Right ventricle myocardium superior (tissue), 1 donor: ENCODE measurements around the gene PTPRE. TPM values are rescaled to one million over a fixed set of nuclear protein-coding genes. Genes with fewer than 3 reads are reported as not detected.
A peak's percentile ranks its signal among the peaks of the same experiment; 100 is the strongest.

Source experiments
- ATAC-seq: fragments of 200-7000 bp; cut with Tn5 transposase; one replicate; pipeline ENCODE4 v1.9.1; 2020; ENCODE audit warnings: mild to moderate bottlenecking; ENCODE audit not compliant: poor library complexity
- DNase-seq: peaks from one replicate; pipeline ENCODE4 v3.0.0-alpha.2; 2020
- intact Hi-C: fragments of 100-400 bp; cut with DNase I; formaldehyde crosslinking; loops from one replicate; pipeline ENCODE4 v1.11.2; 2022
- total RNA-seq: library from RNA; stranded (reverse); fragmentation: NEBNext Ultra II Directional; extraction: Animal tissue kit (Norgen Biotek cat#: 25700); gene quantifications from one replicate; pipeline ENCODE4 v1.2.1, GENCODE V29; 2021
- donor health status: DM: no; HTN: yes; CAD: no; lungs with severe emphysema.

Gene PTPRE
- total RNA-seq, 1 donor from 2014 or later, result 16.0 TPM

DNA sequence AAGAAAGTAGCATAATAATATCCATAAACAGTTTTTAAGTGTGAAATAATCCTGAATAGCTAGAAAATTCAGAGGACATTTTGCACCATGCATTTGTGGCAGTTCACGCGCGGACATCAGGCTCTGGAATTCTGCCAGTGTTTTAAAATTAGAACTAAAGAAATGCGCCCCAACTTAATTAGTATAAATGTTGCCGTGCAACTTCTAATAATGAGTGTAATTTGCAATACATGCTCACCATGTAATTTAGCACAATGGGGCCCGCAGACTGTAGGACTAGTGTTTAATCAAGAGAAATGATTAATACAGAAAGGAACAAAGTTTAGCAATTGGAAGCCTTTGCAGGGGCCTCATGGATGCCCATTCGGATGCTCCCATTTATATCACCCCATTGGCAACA is 96.6 kb downstream of the PTPRE start:
- ATAC-seq (no peak), DNase-seq (no peak)
- intact Hi-C loops, result no loop called here

DNA sequence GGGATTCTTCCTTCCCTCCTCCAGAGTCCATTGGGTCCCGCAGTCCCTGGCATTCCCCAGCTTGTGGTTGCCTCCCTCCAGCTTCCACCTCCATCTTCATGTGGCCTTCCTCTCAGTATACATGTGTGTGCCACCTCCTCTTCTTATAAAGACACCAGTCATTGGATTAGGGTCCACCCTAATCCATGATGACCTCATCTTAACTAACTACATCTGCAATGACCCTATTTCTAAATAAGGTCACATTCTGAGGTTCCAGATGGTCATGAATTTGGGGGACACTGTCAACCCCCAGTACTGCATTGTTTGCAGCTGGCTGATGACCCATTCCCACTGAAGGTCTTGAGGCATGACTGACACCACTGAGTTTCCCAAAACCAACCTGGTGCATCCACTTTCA is 99.0 kb downstream of the PTPRE start:
- DNase-seq (no peak), ATAC-seq (no peak)
- intact Hi-C loops, result no loop called here

DNA sequence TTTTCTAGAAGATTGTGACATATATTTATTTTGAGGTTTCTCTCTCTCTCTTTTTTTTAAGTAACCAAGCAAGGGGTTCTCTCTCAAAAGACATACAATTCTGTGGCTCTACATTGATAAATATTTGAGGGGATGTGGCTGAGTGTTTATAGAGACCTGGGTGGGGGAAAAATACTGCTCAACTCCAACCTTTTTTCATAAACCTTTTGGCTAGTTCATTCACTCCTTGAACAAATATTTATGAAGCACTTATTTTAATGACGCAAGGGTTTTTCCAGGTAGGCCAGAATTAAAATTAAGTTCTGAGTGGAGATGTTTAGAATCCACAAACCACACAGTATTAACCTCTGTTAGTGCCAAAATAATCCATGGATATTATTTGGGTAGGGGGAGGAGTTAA is 100.2 kb downstream of the PTPRE start:
- ATAC-seq, result no peak

DNA sequence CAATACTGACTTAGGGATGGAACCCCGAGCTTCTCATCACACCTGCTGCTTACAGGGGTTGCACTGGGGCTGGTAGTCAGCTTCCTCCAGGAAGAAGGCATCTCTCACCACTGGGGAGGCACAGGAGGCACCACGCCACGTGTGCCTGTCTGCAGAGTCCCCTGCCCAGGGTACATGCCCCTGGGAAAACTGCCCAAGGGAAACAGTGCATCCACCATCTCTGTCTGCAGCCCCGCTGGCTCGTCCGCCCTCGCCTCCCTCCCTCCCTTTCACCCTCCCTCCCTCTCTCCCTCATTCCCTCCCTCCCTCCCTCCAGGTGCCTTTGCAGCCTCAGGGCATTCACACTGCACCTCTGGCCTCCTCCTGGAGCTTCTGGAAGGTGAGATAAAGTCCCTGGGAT is 101.1 kb downstream of the PTPRE start:
- DNase-seq (no peak), ATAC-seq (no peak)
- intact Hi-C loops, result no loop called here

More for the DNA sequence above, 100.2 kb downstream of the PTPRE start:
- no peak for DNase-seq
- intact Hi-C loops, result no loop called here

DNA sequence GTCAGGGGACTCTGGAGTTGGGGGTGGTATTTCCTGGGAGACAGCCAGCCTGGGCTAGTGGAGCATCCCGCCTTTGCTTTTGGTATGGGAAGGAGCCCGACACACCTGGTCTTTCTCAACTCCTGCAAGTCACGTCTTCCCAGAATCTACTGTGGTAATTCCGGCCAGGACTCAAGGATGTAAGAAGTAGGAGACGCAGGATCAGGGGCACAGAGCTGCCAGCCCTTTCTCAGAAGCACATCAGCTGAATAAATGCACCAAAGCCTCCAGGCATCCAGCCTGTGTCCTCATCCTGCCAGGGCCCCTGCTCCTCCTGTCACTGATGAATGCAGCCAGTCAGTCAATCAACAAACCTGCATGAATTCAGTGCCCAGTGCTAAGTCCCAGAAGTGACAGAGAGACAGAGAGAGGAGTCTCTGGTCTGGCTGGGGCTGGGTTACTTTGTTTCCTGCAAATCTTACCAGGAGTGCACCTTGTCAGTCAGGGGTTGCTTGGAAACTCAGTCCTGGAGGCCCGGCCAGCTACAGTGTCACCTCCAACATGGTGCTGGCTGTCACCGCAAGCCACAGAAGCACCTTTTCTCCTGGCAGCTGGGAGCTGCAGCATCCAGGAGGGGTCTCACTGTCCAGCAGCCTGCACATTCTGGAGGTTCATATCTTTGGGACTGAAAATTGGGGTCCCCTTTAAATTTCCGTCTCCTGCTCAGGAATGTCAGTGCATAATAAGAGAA is 101.8 kb downstream of the PTPRE start:
- intact Hi-C loops, result no loop called here
- peak; percentile 56 for ATAC-seq

DNA sequence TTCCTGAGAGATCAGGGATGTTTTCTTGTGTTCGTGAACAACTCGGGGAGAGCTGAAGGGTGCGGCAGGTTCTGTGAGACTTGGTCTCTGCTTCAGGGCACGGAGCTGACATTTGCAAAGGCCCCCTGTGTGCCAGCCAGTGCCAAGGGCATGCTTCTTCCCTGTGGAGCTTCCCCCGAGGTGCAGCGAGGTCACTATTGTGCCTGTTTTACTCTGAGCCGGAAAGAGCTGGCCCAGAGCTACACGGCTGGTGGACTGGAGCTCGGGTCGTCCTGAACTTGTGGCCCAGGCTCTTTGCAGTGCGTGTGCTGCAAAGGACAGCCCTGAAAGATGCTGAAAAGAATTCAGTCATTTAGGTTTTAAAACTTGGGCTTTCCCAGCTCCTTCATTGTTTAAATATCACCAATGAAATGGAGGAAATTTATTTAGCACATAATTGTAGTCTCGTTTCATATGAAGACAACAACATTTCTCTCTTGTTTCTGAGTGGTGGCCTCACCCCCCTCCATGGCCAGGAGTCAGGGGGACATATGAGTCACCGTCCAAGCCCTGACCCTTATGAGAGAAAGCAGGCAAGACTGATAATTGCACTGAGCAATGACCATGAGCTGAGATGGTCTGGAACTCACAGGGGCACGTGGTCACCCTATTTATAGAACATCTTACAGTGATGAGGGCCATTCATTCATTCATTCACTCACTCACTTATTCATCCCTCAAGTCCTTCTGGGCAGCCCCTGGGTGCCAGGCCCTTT is 102.6 kb downstream of the PTPRE start:
- DNase-seq (no peak), ATAC-seq (peak; percentile 25)
- intact Hi-C loops, result loop anchor here (2.0 kb wide), 1 partner anchor 103 kb away; the partner anchor contains the start of gene PTPRE

More for the DNA sequence above, 101.8 kb downstream of the PTPRE start:
- DNase-seq, result no peak

DNA sequence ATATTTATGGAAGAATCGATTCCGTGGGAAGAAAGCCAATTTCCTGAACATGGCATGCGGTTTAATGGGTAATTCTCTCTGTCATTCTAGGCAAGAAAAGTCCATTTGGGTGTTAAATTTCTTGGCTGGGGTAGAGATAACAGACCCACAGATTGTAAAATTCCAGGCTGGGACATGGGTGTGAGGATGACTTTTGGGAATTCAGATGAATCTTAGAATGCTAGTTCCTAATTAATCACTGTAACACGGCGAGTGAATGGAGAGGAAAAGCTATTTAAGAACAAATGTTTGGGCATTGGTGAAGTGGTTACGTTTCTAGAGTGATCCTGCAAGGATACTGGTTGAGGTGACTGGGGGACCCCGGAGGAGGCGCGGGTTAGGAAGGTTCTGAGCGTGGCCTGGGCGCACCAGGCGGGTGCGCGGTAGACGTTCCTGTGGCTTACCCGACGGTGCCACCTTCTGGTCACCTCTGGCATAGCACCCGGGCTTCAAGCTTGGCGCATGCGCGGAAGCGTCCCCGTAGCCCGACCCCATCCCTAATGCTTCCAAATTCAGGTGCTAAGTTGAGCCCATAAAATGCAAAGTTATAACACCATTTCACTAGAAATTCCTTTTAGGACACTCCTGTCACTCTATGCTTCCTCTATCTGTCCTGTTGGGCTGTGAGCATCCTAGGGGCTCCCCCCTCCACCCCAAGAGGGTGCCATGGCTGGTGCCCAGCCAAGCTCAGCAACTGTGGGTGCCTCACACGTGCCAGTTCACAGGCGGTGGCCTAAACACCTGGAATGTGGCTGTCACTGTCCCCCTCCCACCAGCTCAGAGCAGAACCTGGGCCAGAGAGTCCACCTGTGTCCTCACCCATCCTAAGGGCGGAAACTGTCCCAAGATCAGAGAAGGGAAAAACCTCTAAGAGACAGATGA is 104.4 kb downstream of the PTPRE start:
- intact Hi-C loops, result loop anchor here (2.0 kb wide), 1 partner anchor 105 kb away; the partner anchor contains the start of gene PTPRE
- ATAC-seq, result peak; percentile 91

DNA sequence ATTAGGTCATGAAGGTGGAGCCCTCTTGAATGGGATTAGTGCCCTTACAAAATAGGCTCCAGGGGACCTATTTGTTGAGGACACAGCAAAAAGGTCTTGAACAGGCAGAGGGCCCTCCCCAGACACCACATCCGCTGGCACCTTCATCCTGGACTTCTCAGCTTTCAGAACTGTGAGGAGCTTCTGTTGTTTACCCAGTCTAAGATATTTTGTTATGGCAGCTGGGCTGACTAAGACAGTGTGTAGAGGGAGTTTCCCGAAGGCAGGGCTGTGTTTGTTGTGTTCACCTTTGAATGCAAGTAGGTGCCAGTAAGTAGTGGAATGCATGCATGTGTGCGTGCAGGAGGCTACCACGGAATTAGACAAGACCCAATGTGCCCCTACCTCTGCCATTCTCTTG is 106.7 kb downstream of the PTPRE start:
- DNase-seq (no peak), ATAC-seq (no peak)
- intact Hi-C loops, result no loop called here

More for the DNA sequence above, 104.4 kb downstream of the PTPRE start:
- peak; percentile 89 for DNase-seq

DNA sequence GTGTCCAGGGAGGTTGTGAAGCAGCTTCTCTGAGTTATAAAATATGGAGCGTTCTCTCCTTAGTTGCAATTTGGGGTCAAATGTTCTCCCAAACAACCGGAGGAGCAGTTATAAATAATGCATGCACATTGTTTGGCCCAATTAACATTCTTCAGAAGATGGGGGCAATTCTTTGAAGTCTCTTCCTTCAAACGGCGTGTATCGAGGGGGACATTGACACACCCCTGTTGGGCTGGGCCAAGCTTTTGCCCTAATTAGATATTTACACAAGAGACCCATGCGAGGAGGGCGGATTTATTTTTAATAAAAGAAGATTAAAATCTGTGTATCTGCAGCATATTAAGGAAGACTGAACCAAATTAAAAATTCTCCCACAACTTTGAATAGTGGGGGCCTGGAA is 107.3 kb downstream of the PTPRE start:
- ATAC-seq, result no peak
- no peak for DNase-seq
- intact Hi-C loops, result no loop called here

DNA sequence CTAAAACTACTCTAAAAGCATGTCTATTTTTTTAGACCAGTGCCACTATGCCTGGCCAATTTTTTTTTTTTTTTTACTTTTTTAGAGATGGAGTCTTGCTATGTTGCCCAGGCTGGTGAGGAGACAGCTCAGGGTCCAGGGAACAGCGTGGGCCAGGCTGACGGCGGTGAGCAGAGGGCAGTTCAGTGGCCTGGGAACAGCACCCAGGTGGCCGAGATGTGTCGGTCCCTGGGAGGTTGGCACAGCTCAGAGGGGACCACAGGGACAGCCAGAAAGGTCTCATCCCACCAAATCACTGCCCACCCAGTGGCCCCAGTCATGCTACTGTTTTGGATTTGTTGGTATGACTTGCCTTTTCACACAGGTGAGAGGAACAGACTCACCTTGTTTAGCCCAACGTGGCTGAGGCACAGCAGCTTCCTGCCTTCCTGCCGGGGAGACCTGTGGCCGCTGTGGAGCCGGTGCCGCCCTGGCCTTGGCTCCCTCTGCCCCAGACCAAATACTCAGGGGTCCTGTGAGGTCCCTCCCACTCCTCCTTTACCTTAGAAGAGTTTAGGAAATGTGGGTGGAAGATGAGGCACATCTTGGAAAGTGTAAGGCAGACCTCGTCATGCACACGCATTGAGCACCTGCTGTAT is 109.6 kb downstream of the PTPRE start:
- no peak for ATAC-seq
- DNase-seq, result no peak
- intact Hi-C loops, result no loop called here

DNA sequence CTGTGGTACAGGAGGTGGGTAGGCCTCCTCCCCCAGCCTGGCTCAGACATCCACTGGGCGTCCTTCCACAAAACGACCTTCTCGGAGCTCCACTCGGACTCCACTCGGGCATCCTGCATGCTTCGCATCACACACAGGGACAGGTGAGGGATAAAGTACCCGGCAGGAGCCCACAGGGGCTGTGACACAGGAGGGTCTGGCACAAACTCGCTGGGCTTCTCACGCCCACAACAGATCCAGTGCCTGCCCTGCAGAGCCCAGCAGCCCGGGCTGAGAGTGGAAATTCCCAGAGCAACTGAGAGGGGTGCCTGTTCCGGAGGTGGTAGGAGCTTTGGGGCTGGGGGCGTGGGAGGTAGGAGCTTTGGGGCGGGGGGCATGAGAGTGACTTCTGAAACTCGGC is 110.9 kb downstream of the PTPRE start:
- DNase-seq, result no peak
- intact Hi-C loops, result no loop called here
- ATAC-seq, result no peak

DNA sequence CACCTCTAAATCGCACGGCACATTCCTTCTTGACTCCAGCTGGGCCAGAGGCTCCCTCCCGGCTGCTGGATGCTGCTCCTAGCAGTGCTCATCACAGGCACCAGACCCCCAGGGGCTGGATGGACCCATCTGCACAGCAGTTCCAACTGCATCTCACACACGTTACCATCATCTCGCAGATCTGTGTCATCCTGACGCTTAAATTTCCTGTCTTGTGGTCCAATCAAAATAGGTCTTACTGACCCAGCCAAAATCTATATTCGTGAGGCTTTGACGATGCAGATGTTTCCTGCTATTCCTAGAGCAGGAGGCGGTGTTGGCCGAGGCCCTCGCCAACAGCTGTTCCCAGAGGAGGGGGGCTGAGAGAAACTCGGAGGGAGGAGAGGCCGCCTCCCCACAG is 111.3 kb downstream of the PTPRE start:
- intact Hi-C loops, result no loop called here
- ATAC-seq (no peak), DNase-seq (no peak)

DNA sequence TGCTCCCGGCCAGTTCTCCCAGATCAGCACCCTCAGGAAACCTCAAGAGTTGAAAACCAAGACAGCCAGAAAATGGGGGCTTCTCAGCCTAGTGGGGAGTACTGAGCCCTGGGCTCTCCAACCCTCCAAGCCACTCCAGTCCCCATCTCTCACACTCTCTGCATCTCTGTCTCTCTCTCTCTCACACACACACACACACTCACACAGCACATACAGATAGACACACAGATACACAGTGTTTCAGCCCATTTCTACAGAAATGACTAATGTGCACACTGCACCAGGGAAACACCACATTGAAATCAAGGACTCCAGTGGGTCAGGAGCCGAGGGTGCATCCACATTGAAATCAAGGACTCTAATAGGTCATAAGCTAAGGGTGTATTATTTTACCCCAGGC is 111.8 kb downstream of the PTPRE start:
- DNase-seq, result no peak
- ATAC-seq, result no peak
- intact Hi-C loops, result no loop called here

DNA sequence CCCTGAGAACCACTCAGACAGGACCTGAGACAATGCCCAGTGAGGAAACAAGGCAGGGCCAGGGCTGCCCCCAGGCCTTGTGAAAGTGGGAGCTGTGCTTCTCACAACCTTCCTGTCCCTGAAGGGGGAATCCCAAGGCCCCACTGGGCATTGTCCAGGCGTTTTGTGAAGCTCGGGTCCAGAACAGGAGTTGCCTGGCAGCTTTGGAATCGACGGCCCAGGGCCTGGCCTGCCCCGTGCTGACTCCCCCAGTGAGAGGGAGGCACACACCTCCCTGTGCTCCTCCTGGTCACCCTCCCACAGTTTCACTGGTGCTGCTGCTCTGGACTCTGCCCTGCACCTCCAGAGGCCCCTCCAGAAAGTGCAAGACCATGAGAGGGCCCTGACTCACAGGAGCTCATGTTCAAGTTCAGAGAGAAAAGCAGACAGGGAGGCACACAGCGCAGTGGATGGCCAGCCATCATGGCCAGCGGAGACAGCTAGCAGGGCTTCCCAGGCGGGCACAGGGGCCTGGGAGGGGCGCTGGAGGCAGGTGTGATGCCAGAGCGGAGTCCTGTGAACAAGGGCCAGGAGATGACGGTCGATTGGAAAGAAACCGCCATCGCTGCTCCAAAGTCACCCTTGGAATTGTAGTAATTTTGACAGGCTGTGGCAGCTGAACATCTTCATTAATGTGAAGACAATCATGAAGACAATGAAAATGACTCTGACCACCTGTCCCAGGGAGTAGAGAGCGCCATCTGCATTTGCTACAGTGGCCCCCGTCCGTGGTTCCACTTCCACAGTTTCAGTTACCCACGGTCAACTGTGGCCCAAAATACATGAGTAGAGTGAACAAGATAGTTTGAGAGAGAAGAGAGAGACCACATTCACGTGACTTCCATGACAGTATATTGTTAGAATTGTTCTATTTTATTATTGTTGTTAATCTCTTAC is 115.6 kb downstream of the PTPRE start:
- intact Hi-C loops, result no loop called here
- DNase-seq (no peak), ATAC-seq (no peak)

DNA sequence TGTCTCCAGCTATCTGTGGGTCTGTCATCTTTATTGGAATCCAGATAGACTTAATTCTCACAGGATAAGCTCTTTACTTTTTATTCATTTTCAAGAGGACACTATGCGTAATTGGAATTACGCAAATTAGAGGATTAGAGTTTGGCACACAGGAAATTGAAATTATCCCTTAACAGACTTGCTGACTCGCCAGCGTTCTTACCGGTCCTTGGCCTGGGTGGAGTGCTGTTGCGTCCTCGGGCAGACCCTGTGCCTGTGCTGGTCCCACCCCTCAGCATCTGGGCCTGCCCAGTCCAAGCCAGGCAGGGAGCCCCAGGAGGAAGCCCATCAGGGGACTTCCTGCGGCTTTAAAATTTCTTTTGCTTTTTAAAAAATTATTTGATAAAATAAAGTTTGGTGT is 117.5 kb downstream of the PTPRE start:
- ATAC-seq (no peak), DNase-seq (no peak)
- intact Hi-C loops, result no loop called here

DNA sequence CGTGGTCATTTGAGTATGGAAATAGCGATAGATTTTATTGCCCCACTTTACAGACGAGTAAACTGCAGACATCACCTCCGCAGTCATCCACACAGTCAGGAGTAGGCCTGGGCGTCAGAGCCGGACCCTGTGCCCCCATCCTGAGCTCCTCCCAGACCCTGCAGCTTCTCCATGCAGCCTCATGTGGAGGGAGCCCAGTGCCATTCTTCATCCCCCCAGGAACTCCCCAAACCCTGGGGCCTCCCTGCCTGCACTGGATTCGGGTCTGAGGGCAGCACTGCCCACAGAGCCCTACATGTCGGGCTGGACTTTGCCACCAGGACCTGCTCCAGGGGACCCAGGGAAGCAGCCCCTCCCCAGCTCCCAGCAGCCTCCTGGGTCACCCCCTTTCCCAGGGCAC is 118.5 kb downstream of the PTPRE start:
- intact Hi-C loops, result no loop called here
- DNase-seq (no peak), ATAC-seq (no peak)

DNA sequence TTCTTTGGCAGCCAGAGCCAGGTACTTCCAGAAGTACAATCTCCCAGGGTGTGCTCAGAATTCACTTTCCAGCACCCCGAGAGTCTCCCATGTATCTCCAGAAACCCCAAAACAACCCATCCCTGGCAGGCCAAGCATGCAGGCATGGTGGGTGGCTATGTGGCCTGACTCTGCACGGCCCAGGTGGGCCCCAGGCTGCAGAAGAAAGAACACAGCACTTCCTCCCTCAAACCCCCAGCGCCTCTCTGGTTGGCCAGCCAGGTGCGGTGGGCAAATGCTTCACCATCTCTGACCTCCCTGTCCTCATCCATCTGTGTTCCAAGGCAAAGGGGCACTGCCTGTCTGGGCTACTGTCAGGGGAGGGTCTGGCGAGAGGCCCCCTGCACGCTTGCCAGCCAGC is 119.0 kb downstream of the PTPRE start:
- ATAC-seq, result no peak
- intact Hi-C loops, result no loop called here
- DNase-seq, result no peak
